Inflammatory macrophage treated with lipopolysaccharide for 1 hour (primary cell): Measurements from ENCODE around the gene GIPR.
"Not testable (repeated sequence)": the region's sequence is repeated elsewhere in the genome, so short reads cannot be mapped to it uniquely, and the experiment has no call there.

ENCODE experiments used
- DNase-seq, 2 donors: peaks; one replicate each; pipeline ENCODE4 v3.0.0-alpha.2; 2020 to 2022

Gene GIPR

DNA sequence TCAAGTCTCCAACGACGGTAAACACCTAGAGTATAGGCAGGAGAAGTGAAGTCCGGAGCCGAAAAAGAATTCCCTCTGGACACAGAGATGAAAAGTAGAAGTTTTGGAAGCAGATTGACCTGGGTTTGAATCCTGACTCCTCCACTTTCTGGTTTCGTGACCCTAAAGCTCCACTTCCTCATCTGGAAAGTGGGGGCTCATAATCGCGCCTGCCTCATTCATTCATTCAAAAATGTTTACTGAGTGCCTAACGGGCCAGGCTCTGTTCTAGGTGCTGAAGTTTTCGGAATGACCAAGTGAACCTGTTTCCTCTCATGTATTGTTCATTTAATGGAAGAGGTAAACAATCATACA is 21.7 kb upstream of the GIPR start:
- no peak for DNase-seq

DNA sequence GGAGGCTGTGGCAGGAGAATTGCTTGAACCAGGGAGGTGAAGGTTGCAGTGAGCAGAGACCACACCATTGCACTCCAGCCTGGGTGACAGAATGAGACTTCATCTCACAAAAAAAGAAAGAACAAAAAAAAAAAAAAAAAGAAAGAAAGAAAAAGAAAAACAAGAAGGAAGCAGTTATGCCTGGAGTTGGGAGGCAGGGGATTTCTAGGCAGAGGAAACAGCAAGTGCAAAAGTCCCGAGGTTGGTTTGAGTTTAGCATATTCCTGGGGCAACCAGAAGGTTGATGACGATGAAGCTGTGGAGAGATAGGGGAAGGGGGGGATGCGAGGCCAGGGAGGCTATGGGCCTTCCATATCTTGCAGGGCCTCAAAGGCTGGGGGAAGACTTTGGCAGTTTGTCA is 17.3 kb upstream of the GIPR start:
- DNase-seq: no peak

- DNase-seq: no peak
These were observed 14.4 kb upstream of the GIPR start for GRCh38 chr19:45653634-45654033.

- DNase-seq: no peak
These were observed 12.9 kb upstream of the GIPR start for GRCh38 chr19:45655073-45655472.

DNA sequence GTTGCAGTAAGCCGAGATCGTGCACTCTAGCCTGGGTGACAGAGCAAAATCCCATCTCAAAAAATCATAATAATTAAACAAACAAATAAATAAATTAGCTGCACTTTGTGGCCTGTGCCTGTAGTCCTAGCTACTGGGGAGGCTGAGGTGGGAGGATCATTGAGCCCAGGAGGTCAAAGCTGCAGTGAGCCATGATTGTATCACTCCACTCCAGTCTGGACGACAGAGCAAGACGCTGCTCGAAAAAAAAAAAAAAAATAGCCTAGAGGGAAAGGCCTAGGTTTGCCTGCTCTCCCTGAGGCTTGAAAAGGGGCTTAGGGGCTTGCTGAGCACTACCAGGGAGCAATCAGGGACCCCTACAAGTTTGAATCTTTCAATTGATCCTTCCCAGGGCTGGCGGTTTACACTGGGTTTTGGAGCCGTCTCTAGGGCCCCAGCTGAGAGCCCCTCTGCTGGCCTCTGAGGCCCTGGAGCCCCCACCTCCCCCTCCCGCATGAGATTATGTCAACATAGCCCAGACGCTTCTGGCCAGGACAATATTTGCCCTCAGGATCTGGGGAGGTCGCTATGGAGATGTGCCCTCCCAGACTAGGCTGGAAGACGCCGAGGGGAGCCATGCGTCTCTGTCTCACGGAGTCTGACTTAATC is 10.4 kb upstream of the GIPR start:
- no peak for DNase-seq

- DNase-seq: no peak
These were observed 8.8 kb upstream of the GIPR start for GRCh38 chr19:45659096-45659729.

DNA sequence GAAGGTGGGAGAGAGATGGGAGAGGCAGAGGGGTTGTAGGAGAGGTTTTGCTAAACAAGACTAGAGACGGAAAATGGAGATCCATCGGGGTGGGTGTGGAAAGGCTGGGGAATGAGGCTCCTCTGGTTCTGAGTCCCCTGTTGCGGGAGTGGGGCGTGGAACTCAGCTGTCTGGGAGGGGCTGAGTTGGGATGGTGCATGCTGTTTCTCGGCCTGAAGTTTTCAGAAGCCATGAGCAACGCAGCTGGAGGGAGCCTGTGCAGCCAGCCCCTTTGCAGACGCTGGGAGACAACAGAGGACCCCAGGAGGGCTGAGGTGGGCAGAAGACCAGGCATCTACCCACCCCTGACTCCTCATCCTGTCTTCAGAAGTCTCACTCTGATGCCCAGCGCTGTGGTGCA is 7.4 kb upstream of the GIPR start:
- DNase-seq: no peak

- no peak for DNase-seq
These were observed 4.2 kb upstream of the GIPR start for GRCh38 chr19:45663800-45664199.

DNA sequence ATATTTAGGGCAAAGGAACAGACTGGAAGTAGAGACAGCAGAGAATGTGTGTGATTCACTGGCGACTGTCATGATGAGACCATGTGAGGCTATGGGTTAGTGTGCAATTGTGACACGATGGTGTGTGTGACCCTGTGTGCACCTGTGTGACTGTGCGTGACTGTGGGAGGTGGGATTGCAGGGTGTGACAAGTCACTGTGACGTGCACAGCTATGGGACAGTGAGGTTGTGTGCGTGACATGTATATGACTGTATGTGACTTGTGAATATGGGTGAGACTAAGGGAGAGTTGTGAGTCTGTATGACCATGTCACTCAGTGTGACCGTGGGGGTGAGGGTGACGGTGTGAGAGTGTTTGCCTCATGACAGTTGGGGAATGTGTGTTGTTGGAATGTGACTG is 3.4 kb upstream of the GIPR start:
- DNase-seq: no peak

- peak; percentile 14 to 16 for DNase-seq
These were observed 386 bp downstream of the GIPR start for GRCh38 chr19:45668342-45668871.

DNA sequence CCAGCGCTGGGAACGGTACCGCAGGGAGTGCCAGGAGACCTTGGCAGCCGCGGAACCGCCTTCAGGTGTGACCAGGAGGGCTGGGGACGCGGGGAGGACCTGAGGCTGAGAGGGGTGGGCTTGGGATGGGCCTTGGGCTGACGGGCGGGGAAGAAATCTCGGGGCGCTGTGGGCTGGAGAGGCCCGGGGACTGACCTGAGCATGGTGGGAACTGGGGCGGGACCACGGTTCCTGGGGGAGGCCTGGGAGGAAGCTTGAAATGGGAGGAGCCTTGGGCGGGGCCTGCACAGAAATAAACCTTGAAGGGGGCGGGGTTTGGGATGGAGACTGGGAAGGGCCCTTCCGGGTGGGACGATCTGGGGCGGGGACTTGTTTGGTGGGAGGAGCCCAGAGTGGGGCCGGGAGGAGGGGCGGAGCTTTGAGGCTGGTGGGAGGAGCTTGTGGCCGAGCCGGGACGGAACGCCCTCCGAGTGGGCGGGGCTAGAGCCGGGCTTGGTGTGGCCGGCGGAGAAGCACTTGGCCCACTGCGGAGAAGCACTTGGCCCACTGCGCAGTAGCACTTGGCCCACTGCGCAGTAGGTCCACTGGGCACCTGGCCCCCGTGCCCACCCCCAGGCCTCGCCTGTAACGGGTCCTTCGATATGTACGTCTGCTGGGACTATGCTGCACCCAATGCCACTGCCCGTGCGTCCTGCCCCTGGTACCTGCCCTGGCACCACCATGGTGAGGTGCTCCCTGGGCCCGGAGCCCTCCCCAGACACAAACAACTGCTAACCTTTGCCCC is 2.8 kb downstream of the GIPR start:
- peak; percentile 76 to 95 for DNase-seq

GRCh38 chr19:45674946-45675345 is 6.9 kb downstream of the GIPR start:
- DNase-seq: no peak

GRCh38 chr19:45676851-45677263 is 8.8 kb downstream of the GIPR start:
- no peak for DNase-seq

DNA sequence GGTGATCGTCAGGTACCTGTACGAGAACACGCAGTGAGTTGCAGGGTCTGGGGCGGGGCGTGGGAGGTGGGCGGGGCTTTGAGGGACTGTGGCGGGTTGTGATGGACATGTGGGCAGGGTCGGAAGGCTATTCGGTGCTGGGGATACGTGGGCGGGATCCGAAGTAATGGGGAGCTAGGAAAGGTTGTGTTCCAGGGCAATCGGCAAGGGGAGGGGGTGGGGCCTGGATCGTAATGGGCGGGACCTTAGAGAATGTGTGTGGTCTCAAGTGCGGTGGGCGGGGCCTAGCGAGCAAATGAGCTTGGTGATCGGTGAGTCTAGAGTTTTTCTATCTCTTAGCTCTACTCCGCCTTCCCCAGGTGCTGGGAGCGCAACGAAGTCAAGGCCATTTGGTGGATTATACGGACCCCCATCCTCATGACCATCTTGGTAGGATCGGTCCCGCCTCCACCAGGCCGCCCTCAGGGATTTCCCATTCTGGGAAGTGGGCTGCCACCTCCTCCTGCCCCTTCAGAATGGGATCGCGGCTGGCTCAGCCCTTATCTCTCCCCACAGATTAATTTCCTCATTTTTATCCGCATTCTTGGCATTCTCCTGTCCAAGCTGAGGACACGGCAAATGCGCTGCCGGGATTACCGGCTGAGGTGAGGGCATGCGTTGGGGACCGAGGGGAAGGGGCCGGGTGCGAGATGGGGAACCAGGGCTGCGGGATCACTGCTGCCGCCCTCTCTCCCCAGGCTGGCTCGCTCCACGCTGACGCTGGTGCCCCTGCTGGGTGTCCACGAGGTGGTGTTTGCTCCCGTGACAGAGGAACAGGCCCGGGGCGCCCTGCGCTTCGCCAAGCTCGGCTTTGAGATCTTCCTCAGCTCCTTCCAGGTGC is 9.6 kb downstream of the GIPR start:
- DNase-seq: peak; percentile 31 to 36

- peak; percentile 56 to 85 for DNase-seq
These were observed 13.5 kb downstream of the GIPR start for GRCh38 chr19:45681391-45682015.

DNA sequence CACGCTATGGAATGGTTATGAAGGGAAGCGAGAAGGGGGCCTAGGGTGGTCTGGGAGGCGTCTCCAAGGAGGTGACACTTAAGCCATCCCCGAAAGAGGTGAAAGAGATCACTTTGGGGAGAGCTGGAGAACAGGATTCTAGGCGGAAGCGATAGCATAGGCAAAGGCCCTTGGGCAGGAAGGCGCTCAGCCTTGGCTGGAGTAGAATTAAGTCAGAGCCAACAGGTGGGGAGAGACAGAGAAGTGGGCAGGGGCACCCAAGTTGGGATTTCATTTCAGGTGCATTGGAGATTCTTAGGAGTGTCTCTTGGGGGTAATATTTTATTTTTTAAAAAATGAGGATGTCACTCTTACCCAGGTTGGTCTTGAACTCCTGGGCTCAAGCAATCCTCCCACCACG is 14.1 kb downstream of the GIPR start:
- no peak for DNase-seq

GRCh38 chr19:45682908-45683307 is 14.9 kb downstream of the GIPR start:
- DNase-seq: no peak

- DNase-seq: not testable (repeated sequence)
These were observed 17.0 kb downstream of the GIPR start for GRCh38 chr19:45685045-45685444.

- no peak for DNase-seq
These were observed 19.6 kb downstream of the GIPR start for GRCh38 chr19:45687599-45687998.

- DNase-seq: peak; percentile 96
These were observed 23.6 kb downstream of the GIPR start, which contains the start of gene SNRPD2 for GRCh38 chr19:45691516-45692186. TSS of gene SNRPD2 (minus strand) at chr19:45691953. CDS start at chr19:45691888, 65 bp downstream.
